ENCODE results near the gene CPA5. TPM values are rescaled to one million over a fixed set of nuclear protein-coding genes. Genes with fewer than 3 reads are reported as not detected.

The CPA5 gene
- total and polyA plus RNA-seq, 2 experiments from 2014 or later, result 0.98 TPM; not detected in 1

DNA sequence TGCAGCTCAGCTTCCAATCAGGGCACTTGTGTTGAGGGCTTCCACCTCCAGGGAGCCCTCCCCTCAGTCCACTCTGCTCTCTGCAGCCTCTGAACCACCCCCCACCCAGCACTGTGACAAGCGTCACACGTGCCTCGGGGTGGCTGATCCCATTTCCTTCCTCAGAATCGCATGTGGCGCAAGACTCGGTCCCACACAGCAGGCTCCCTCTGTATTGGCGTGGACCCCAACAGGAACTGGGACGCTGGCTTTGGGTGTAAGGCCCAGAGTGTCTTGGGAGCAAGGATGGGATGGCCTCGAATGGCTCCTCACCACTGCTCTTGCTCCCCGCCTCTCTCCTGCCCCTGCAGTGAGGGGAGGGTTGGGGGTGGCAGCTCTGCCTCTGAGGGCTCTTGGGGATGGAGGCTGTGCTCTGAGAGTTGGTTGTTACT lies 39.8 kb downstream of the CPA5 start:
- no peak for DNase-seq (ENCODE audit: low read depth in 1 of 2, low spot score in 1 of 2)
- TF ChIP-seq, protein P1, sequence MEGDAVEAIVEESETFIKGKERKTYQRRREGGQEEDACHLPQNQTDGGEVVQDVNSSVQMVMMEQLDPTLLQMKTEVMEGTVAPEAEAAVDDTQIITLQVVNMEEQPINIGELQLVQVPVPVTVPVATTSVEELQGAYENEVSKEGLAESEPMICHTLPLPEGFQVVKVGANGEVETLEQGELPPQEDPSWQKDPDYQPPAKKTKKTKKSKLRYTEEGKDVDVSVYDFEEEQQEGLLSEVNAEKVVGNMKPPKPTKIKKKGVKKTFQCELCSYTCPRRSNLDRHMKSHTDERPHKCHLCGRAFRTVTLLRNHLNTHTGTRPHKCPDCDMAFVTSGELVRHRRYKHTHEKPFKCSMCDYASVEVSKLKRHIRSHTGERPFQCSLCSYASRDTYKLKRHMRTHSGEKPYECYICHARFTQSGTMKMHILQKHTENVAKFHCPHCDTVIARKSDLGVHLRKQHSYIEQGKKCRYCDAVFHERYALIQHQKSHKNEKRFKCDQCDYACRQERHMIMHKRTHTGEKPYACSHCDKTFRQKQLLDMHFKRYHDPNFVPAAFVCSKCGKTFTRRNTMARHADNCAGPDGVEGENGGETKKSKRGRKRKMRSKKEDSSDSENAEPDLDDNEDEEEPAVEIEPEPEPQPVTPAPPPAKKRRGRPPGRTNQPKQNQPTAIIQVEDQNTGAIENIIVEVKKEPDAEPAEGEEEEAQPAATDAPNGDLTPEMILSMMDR (IDR thresholded peaks at IDR 0.05; ENCODE audit: low read depth, low read length), result no peak
- Histone ChIP-seq H3K27me3 (no peaks in the 10 kb centered on the region), H3K4me3 (no peak overlapping the region), H3K36me3 (no peaks in the 10 kb centered on the region), H3K9me3 (ENCODE audit: low read depth) (no peaks in the 10 kb centered on the region), H3K4me1 (ENCODE audit: low read depth) (peaks cover 15% of the 10 kb centered on the region), H3K27ac (no peak overlapping the region)

DNA sequence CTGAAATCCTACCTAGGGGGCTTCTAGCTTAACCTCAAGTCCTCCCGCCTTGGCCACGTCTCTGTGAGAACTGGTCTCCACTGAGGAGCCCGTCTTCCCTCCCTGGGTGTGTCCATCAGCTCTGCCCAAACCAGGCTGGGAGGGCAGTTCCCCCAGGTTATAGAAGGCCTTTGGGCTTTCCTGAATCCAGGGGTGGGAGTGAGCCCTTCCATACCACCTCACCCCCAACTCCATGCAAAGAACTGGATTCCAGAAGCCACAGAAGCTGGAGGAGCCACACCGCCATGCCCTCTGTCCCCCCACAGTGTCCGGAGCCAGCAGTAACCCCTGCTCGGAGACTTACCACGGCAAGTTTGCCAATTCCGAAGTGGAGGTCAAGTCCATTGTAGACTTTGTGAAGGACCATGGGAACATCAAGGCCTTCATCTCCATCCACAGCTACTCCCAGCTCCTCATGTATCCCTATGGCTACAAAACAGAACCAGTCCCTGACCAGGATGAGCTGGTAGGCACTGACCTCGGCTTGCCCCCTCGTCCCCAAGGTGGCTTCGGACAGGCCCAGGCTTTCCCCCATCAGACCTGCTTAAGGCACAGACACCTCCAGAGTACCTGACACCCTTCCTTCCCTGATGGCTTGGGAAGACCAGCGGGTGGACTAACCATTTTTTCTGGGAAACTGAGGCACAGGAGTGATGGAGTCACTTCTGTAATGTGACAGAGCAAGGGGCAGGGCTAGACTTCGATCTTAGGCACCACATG lies 40.4 kb downstream of the CPA5 start:
- no peak overlapping the region for H3K27ac ChIP-seq
- no peak overlapping the region for H3K4me3 ChIP-seq
- H3K36me3 ChIP-seq, result no peaks in the 10 kb centered on the region
- no peaks in the 10 kb centered on the region for H3K27me3 ChIP-seq
- no peak for DNase-seq (ENCODE audit: low read depth in 1 of 2, low spot score in 1 of 2)
- H3K4me1 ChIP-seq (ENCODE audit: low read depth), result peaks cover 10% of the 10 kb centered on the region
- TF ChIP-seq, protein P1 (IDR thresholded peaks at IDR 0.05; ENCODE audit: low read depth, low read length), result no peak
- H3K9me3 ChIP-seq (ENCODE audit: low read depth), result no peaks in the 10 kb centered on the region

DNA sequence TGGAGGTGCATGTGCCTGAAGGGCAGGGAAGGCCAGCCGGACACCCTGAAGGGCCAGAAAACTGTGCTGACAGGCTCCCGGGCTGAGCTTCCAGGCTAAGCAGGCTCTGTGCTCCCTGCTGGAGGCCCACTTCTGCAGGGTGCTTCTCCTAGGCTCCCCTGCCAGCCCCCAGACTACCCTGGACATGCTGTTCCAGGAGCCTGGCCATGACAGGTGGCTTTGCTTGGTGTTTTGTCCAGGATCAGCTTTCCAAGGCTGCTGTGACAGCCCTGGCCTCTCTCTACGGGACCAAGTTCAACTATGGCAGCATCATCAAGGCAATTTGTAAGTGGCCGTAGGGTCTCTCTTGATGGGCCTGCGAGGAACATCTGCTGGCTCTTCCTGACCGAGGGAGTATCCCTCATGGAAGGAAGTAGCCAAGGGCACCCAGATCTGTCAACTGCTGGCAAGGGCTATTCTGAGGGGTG lies 41.0 kb downstream of the CPA5 start:
- Histone ChIP-seq H3K4me1 (ENCODE audit: low read depth) (peaks cover 4% of the 10 kb centered on the region), H3K36me3 (no peaks in the 10 kb centered on the region), H3K9me3 (ENCODE audit: low read depth) (no peaks in the 10 kb centered on the region), H3K4me3 (no peak overlapping the region), H3K27ac (no peak overlapping the region), H3K27me3 (no peaks in the 10 kb centered on the region)
- DNase-seq (ENCODE audit: low read depth in 1 of 2, low spot score in 1 of 2), result no peak
- TF ChIP-seq, protein P1 (IDR thresholded peaks at IDR 0.05; ENCODE audit: low read depth, low read length), result no peak

DNA sequence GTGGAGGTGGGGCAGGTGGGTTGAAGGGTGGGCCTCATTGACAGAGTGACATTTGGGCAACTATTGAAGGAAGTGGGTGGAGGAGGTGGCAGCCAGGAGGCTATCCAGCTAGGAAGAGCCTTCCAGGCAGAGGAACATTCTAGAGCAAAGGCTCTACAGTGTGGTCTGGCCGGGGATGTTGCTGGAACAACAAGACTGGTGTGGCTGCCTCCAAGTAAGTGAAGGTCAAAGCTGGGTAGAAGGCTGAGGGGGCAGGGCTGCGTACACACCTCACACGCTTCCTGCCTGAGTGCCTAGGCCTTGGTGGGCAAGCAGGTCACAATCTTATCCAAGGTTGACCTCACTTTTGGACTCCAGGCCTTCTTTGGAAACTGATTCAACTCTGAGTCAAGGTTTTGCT lies 42.3 kb downstream of the CPA5 start:
- TF ChIP-seq, protein P1 (IDR thresholded peaks at IDR 0.05; ENCODE audit: low read depth, low read length), result no peak
- no peak overlapping the region for H3K27ac ChIP-seq
- no peaks in the 10 kb centered on the region for H3K27me3 ChIP-seq
- no peaks in the 10 kb centered on the region for H3K9me3 ChIP-seq (ENCODE audit: low read depth)
- no peak for DNase-seq (ENCODE audit: low read depth in 1 of 2, low spot score in 1 of 2)
- H3K4me1 ChIP-seq (ENCODE audit: low read depth), result no peaks in the 10 kb centered on the region
- H3K4me3 ChIP-seq, result no peak overlapping the region
- H3K36me3 ChIP-seq, result no peaks in the 10 kb centered on the region

DNA sequence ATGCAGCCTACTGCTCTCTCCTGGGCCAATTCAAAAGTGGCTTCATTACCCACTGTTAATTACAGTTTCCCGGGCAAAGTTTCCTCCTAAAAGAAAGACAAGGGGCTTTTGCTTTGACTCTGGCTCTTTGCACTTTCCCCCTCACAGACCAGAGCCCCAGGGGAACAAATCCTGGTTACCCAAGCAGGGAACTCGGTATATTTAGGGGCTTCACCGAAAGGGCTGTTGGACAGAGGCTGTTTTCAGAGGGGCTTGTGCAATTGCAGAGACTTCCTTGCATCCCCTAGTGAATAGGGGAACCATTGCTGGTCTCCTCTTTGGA lies 42.7 kb downstream of the CPA5 start:
- Histone ChIP-seq H3K4me3 (no peak overlapping the region), H3K9me3 (ENCODE audit: low read depth) (no peaks in the 10 kb centered on the region), H3K4me1 (ENCODE audit: low read depth) (no peaks in the 10 kb centered on the region), H3K36me3 (no peaks in the 10 kb centered on the region), H3K27me3 (no peaks in the 10 kb centered on the region), H3K27ac (no peak overlapping the region)
- TF ChIP-seq, protein P1 (IDR thresholded peaks at IDR 0.05; ENCODE audit: low read depth, low read length), result no peak
- DNase-seq (ENCODE audit: low read depth in 1 of 2, low spot score in 1 of 2), result no peak

All from cardiac muscle cell (in vitro differentiated cells and primary cell).